Trophoblast cell (in vitro differentiated cells and primary cell): Measurements from ENCODE around the gene IKZF3.

Experiments
- DNase-seq, 2 donors: peaks; one replicate each; pipeline ENCODE4 v3.0.0-alpha.2; 2016
- H2AFZ ChIP-seq: 2 replicates; pipeline ENCODE4 v1.6.1; 2013; ENCODE audit warnings: low read length, moderate library complexity, mild to moderate bottlenecking; ENCODE audit not compliant: insufficient read depth, poor library complexity
- H2AK5ac ChIP-seq: 2 replicates; pipeline ENCODE4 v1.6.1; 2013; ENCODE audit warnings: mild to moderate bottlenecking, low read length
- H2BK120ac ChIP-seq: 2 replicates; pipeline ENCODE4 v1.6.1; 2013; ENCODE audit warnings: low read length, mild to moderate bottlenecking, moderate library complexity; ENCODE audit not compliant: insufficient read depth, poor library complexity
- H2BK12ac ChIP-seq: 2 replicates; pipeline ENCODE4 v1.6.1; 2013; ENCODE audit warnings: mild to moderate bottlenecking, low read length, moderate library complexity
- H2BK5ac ChIP-seq: 2 replicates; pipeline ENCODE4 v1.6.1; 2013; ENCODE audit warnings: low read length, low read depth, moderate library complexity, mild to moderate bottlenecking; ENCODE audit not compliant: poor library complexity
- H3K14ac ChIP-seq: 2 replicates; pipeline ENCODE4 v1.6.1; 2013; ENCODE audit warnings: mild to moderate bottlenecking, low read length
- H3K18ac ChIP-seq: 2 replicates; pipeline ENCODE4 v1.6.1; 2013; ENCODE audit warnings: mild to moderate bottlenecking, low read length
- H3K23ac ChIP-seq: 2 replicates; pipeline ENCODE4 v1.6.1; 2013; ENCODE audit warnings: low read length
- H3K27ac ChIP-seq: 2 replicates; pipeline ENCODE4 v1.5.1; 2013; ENCODE audit warnings: low read depth, mild to moderate bottlenecking, inconsistent platforms, low read length, moderate library complexity
- H3K27me3 ChIP-seq: 2 replicates; pipeline ENCODE4 v1.6.1; 2013; ENCODE audit warnings: inconsistent platforms, mild to moderate bottlenecking, low read length, moderate library complexity; ENCODE audit not compliant: insufficient read depth
- H3K36me3 ChIP-seq, 2 experiments: 1 replicate in 1 of 2; 2 replicates in 1 of 2; pipeline ENCODE4 v1.6.1; 2013; ENCODE audit warnings: low read length in 2 of 2, mild to moderate bottlenecking in 2 of 2, moderate library complexity in 1 of 2; ENCODE audit not compliant: insufficient read depth in 2 of 2, control insufficient read depth in 1 of 2
- H3K4ac ChIP-seq: 2 replicates; pipeline ENCODE4 v1.6.1; 2013; ENCODE audit warnings: low read depth, mild to moderate bottlenecking, low read length, moderate library complexity
- H3K4me1 ChIP-seq, 2 experiments: 1 replicate in 1 of 2; 2 replicates in 1 of 2; pipeline ENCODE4 v1.6.1; 2013; ENCODE audit warnings: low read length in 2 of 2, mild to moderate bottlenecking in 2 of 2, moderate library complexity in 1 of 2; ENCODE audit not compliant: insufficient read depth in 2 of 2, control insufficient read depth in 1 of 2
- H3K4me2 ChIP-seq: 2 replicates; pipeline ENCODE4 v1.6.1; 2013; ENCODE audit warnings: inconsistent platforms, mild to moderate bottlenecking, low read length, moderate library complexity
- H3K4me3 ChIP-seq: 2 replicates; pipeline ENCODE4 v1.5.1; 2013; ENCODE audit warnings: mild to moderate bottlenecking, low read depth, low read length, inconsistent platforms
- H3K79me1 ChIP-seq: one replicate; pipeline ENCODE4 v1.6.1; 2013; ENCODE audit warnings: low read length
- H3K79me2 ChIP-seq: 2 replicates; pipeline ENCODE4 v1.6.1; 2013; ENCODE audit warnings: low read length, mild to moderate bottlenecking; ENCODE audit not compliant: control insufficient read depth, insufficient read depth, poor library complexity
- H3K9ac ChIP-seq: 2 replicates; pipeline ENCODE4 v1.6.1; 2013; ENCODE audit warnings: mild to moderate bottlenecking, low read length
- H3K9me3 ChIP-seq: 2 replicates; pipeline ENCODE4 v1.6.1; 2013; ENCODE audit warnings: low read depth, mild to moderate bottlenecking, control low read depth, inconsistent platforms, low read length; ENCODE audit not compliant: insufficient read depth
- H4K12ac ChIP-seq: 2 replicates; pipeline ENCODE4 v1.6.1; 2013; ENCODE audit warnings: low read depth, mild to moderate bottlenecking, low read length, moderate library complexity
- H4K8ac ChIP-seq: 2 replicates; pipeline ENCODE4 v1.6.1; 2013; ENCODE audit warnings: low read depth, mild to moderate bottlenecking, low read length, moderate library complexity
- H4K91ac ChIP-seq: one replicate; pipeline ENCODE4 v1.6.1; 2013; ENCODE audit warnings: low read depth, mild to moderate bottlenecking, low read length, moderate library complexity
- WGBS: extraction: QIAGEN DNeasy Blood & Tissue Kit; methylation state at CpG from one replicate; pipeline ENCODE4 v1.1.7; 2013; ENCODE audit warnings: missing lambda C conversion rate; ENCODE audit not compliant: insufficient read length, insufficient coverage; ENCODE audit errors: extremely low coverage; 5-methylcytosine and 5-hydroxymethylcytosine counted together

IKZF3 gene

GRCh38 chr17:39794249-39794970 lies 69.7 kb downstream of the IKZF3 start:
- WGBS = no CpG with 5 or more reads among the region's 2 CpGs
- Histone ChIP-seq H3K14ac (no peak overlapping the region), H3K4me1 (peaks cover 0 to 1% of the 10 kb centered on the region in 2 experiments), H2BK5ac (no peak overlapping the region), H3K4ac (no peak overlapping the region), H3K4me2 (no peak overlapping the region), H3K9me3 (no peaks in the 10 kb centered on the region), H3K4me3 (no peak overlapping the region), H4K12ac (no peak overlapping the region), H2AFZ (no peak overlapping the region), H4K8ac (no peak overlapping the region), H3K27ac (no peak overlapping the region), H3K23ac (no peak overlapping the region), H3K27me3 (peaks cover 2% of the 10 kb centered on the region), H2BK120ac (no peak overlapping the region), H3K79me2 (no peaks in the 10 kb centered on the region), H4K91ac (no peak overlapping the region), H3K36me3 (no peaks in the 10 kb centered on the region), H3K9ac (no peak overlapping the region), H2AK5ac (no peak overlapping the region), H3K18ac (no peak overlapping the region), H3K79me1 (no peaks in the 10 kb centered on the region), H2BK12ac (no peak overlapping the region)
- DNase-seq = no peak

- no peak overlapping the region for H3K23ac ChIP-seq
- peaks cover 2% of the 10 kb centered on the region for H3K27me3 ChIP-seq
- H3K4me1 ChIP-seq = peaks cover 0 to 1% of the 10 kb centered on the region in 2 experiments
- H3K4me2 ChIP-seq = no peak overlapping the region
- no peak overlapping the region for H3K18ac ChIP-seq
- no peak overlapping the region for H3K14ac ChIP-seq
- H3K9me3 ChIP-seq = no peaks in the 10 kb centered on the region
- no peaks in the 10 kb centered on the region for H3K36me3 ChIP-seq
- no peak overlapping the region for H2BK12ac ChIP-seq
- H2BK120ac ChIP-seq = no peak overlapping the region
- no peak overlapping the region for H3K4ac ChIP-seq
- H2BK5ac ChIP-seq = no peak overlapping the region
- H3K4me3 ChIP-seq = no peak overlapping the region
- no peaks in the 10 kb centered on the region for H3K79me1 ChIP-seq
- no peaks in the 10 kb centered on the region for H3K79me2 ChIP-seq
- no CpG with 5 or more reads among the region's 3 CpGs for WGBS
- H4K91ac ChIP-seq = no peak overlapping the region
- no peak overlapping the region for H4K12ac ChIP-seq
- H2AFZ ChIP-seq = no peak overlapping the region
- H2AK5ac ChIP-seq = no peak overlapping the region
- no peak overlapping the region for H4K8ac ChIP-seq
- no peak overlapping the region for H3K9ac ChIP-seq
- no peak for DNase-seq
- H3K27ac ChIP-seq = no peak overlapping the region
Measured at GRCh38 chr17:39793301-39793872, 70.7 kb downstream of the IKZF3 start.

GRCh38 chr17:39792526-39793221 lies 71.4 kb downstream of the IKZF3 start:
- WGBS = no CpG with 5 or more reads among the region's 10 CpGs
- H3K23ac ChIP-seq = no peak overlapping the region
- no peak overlapping the region for H3K4me2 ChIP-seq

GRCh38 chr17:39791111-39791992 lies 72.8 kb downstream of the IKZF3 start:
- H4K91ac ChIP-seq = no peak overlapping the region
- peak; percentile 76 to 90 for DNase-seq
- H3K27me3 ChIP-seq = peaks cover 2% of the 10 kb centered on the region
- H2BK120ac ChIP-seq = no peak overlapping the region
- no peaks in the 10 kb centered on the region for H3K79me2 ChIP-seq
- H4K12ac ChIP-seq = no peak overlapping the region
- no peaks in the 10 kb centered on the region for H3K79me1 ChIP-seq
- peaks cover 0 to 1% of the 10 kb centered on the region in 2 experiments for H3K4me1 ChIP-seq
- H4K8ac ChIP-seq = no peak overlapping the region
- no peak overlapping the region for H3K9ac ChIP-seq
- H2BK5ac ChIP-seq = no peak overlapping the region
- H3K14ac ChIP-seq = no peak overlapping the region
- WGBS = no CpG with 5 or more reads among the region's 6 CpGs
- no peak overlapping the region for H2BK12ac ChIP-seq
- no peak overlapping the region for H3K27ac ChIP-seq
- H3K9me3 ChIP-seq = no peaks in the 10 kb centered on the region
- no peak overlapping the region for H3K23ac ChIP-seq
- no peak overlapping the region for H3K4me2 ChIP-seq
- no peak overlapping the region for H3K4ac ChIP-seq
- no peaks in the 10 kb centered on the region for H3K36me3 ChIP-seq
- H3K18ac ChIP-seq = no peak overlapping the region
- no peak overlapping the region for H2AFZ ChIP-seq
- H2AK5ac ChIP-seq = no peak overlapping the region
- H3K4me3 ChIP-seq = no peak overlapping the region

More at GRCh38 chr17:39792526-39793221, 71.4 kb downstream of the IKZF3 start:
- Histone ChIP-seq H3K36me3 (no peaks in the 10 kb centered on the region), H3K79me1 (no peaks in the 10 kb centered on the region), H3K79me2 (no peaks in the 10 kb centered on the region), H3K9me3 (no peaks in the 10 kb centered on the region), H3K27me3 (peaks cover 2% of the 10 kb centered on the region), H2AFZ (no peak overlapping the region), H4K12ac (no peak overlapping the region), H2BK5ac (no peak overlapping the region), H3K18ac (no peak overlapping the region), H3K27ac (no peak overlapping the region), H3K14ac (no peak overlapping the region), H2AK5ac (no peak overlapping the region), H4K91ac (no peak overlapping the region), H2BK120ac (no peak overlapping the region), H3K4me1 (peaks cover 0 to 1% of the 10 kb centered on the region in 2 experiments), H4K8ac (no peak overlapping the region), H3K9ac (no peak overlapping the region), H3K4ac (no peak overlapping the region), H2BK12ac (no peak overlapping the region), H3K4me3 (no peak overlapping the region)
- DNase-seq = no peak
